GM19455 (cell line): ENCODE data around the gene C16orf87.

Experiments used
- ATAC-seq: cut with Tn5 transposase; IDR thresholded peaks from one replicate; pipeline ENCODE4 v1.9.1; 2021; ENCODE audit not compliant: unreplicated experiment

C16orf87 gene

DNA sequence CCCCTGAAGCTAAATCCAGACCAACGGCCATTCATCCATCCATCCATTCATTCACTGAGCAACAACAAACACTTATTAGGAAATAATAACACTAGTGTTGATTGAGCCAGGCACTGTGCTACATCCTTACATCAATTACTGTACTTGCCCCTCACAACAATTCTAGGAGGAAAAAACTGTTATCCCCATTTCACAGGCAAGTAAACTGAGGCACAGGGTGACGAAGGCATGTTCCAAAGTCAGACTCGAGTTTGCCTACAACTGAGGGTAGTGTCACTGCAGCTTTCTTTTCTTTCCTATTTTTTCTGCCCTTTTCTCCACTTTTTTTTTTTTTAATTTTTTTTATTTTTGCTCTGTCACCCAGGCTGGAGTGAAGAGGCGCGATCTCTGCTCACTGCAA, 71.7 kb downstream of the C16orf87 start:
- no peak for ATAC-seq

DNA sequence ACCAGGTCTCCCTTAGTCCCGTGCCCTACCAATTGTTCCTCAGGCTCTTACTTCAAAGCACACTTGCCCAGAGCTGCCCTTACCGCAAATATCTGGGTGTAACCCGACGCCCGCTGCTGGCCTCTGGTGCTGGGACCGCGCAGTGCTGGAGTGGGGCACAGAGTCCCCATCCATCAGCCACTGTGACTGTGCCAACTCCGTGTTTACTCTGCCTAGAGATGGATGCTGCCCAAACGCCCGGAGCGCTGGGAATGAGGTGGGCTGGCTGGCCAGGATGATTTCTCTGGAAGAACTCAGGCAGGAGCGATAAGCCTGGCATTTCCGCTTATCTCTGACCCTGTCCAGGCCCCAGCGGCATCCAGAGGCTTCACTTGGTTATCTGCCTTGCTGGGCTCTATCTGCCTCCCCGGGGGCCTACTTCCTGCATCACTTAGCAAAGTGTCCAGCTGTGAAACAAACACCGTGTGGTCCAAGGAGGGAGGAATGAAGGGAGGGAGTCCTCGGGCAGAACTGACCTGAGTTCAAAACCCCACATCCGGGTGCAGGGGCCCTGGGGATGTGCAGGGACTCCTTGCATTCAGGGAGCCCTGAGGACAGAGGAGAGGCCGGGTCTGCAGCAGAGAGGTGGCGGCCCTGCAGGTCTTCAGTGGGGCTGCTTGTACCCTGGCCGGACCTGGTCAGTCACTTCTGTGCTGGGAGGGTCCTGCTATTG, 73.5 kb downstream of the C16orf87 start:
- no peak for ATAC-seq

DNA sequence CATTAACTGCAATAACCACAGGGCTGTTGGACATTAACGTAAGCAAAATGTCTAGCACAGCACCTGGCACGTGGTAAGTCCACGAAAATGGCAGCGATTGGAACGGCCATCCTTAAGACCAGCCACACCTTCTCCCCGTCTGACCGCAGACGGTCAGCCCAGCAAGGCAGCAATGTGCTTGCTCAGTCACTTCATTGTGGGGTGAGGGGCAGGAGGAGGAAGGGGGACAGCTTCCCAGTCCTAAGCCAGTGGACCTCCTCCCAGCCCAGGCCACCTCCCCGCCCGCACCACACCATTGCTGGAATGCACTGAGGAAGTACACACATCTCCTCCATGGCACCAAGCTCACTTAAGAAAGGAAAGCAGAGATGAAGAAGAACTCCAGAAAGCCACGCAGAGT, 74.2 kb downstream of the C16orf87 start:
- ATAC-seq = no peak

DNA sequence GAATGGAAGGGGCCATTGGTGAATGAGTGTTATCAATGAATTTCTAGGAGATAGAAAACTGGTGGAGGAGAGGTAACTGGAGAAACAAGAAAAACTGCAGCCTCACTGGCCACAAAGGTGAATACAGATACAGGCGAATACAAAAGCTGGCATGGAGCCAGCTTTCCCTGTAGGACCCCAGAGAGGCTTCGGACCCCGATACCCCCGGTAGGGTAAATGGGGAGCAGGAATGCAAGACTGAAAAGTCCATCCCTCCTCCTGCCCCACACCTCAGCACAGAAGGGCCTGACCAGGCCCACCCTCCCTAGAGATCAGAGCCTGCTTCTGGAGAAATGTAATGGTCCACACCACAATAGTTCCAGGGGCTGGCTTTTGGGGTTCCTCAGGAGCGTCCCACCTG, 78.0 kb downstream of the C16orf87 start:
- no peak for ATAC-seq

DNA sequence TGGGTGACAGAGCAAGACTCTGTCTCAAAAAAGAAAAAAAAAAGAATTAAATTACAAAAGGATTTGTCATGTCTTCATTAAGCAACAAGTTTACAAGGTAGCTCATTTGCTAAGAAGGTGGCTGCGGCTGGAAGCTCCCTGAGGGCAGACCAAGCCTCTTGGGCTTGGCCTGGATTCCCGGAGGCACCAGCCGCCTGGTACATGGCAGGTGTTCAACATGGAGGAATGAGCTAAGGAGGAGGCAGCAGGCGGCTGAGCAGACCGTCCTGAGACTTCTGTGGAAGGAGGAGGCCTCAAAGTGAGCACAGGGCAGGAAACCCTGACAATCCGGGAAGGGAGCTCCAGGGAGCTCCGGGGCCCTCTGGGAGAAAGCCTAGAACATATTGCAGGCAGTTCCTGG, 79.6 kb downstream of the C16orf87 start:
- no peak for ATAC-seq

DNA sequence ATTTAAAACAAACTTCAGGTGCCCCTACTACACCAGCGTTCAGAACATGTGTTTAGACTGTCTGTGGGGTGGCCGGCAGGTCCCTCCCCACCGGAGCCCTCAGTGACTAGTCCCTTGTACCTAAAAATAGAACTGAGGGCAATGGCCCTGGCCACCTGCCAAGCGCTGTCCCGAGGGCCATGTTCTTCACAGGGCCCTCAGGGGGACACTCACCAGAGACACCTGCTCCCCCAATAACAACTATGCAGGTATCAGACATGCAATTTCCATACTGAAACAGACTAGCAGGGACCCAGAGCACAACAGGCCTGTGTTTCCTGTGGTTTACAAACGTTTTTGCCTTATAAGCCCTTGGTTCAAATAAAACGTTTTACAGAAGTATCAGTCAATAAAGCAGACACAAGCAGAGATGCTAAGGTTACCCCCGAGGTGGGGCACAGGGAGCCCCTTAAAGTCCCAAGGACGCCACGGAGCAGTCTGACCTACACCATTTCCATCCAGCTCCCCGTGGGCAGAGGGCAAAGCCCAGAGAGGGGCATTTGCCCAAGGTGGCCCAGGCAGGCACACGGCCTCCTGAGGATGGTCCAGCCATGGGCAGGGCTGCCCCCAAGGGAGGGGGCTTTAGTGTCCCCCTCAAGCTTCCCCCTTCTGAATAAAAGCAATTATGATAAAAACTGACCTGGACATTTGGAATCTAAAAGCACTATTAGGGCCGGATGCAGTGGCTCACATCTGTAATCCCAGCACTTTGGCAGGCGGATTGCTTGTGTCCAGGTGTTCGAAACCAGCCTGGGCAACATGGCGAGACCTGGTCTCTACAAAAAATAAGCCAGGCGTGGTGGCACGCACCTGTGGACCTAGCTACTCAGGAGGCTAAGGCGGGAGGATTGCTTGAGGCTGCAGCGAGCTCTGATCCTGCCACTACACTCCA, 81.9 kb downstream of the C16orf87 start:
- ATAC-seq = no peak

DNA sequence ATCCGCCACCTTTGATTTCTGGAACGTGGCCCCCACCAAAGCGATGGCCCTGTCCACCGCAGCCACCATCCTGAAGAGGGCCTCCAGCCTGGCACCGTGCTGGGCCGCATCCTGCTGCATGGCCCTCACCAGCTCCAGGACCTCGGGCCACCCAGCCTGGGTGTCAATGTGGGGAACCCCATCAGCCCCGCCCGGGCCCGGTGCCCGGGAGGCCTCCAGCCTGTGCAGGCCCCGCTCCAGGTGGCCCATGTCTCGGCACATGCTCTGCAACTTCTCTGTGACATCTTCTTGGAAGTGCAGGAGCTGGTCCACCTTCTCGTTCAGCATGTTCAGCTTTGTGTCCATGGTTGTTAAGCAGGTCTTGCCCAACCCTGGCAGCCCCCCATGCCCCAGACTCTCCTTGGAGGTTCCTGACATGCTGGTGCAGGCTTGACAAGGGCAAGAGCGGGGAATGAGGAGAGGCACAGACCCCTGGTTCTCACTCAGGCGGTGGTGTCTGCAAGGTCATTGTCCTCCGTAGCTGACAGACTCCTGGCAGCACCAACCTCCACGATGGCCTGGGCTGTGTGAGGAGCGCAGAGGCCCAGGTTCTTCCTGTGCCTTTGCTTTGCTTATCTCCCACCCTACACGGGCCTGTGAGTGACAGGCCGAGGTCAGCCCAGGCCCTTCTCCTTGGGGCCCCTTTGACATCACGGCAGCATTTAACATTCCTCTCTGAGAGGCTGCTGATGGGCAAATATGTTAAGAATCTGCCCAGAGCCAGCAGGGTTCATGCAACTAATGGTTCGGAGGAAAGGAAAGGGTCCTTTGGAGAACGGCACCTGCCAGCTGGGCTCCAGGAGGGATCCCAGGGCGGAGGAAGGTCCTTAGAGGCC, 83.0 kb downstream of the C16orf87 start, which contains the start of gene MYLK3:
Gene MYLK3 (minus strand): TSS at position 568 of the 875 bp plus-strand sequence. CDS start 151 bp downstream, at position 417.
- ATAC-seq = no peak

DNA sequence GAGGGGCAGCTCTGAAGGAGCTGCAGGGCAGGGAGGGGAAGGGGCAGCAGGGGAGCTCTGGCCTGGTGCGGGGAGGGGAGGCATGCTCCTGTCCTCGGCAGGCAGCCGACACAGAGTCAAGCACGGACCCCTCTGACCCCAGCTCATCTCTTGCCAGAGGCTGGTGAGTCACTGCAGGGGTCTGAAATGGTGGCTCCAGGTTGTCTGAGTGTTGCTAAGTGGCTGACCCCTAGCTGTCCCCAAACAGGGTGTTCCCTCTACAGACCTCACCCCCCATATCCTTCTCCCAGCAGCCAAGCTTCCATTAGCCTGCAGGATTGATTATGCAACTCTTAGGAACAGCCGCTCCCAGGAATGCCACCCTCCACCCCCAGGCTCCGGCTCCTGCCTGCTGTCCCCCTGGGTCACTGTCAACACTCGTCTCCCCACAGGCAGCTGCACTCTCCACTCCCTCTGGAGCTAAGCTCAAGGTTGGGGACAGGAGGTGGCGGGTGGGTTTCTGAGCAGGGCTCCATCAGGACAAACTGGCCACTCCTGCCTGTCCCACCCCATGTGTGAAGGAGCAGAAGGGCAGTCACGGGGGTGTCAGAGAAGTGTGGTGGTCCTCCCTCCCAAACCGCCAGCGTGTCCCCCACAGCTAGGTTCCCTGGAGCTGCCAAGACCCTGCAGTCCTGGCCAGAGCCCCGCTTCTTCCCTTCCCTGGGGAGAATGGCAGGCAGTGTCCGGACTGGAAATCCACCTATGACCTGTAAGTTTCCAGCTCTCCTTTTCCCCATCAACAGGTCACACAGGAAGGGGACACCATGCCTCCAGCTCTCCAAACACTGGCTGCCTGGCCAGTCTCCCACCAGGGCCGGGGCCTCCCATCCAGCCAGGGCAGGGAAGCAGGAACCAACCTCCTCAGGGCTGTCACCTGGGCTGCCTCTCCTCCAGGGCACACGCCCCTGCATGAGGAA, 83.9 kb downstream of the C16orf87 start:
- no peak for ATAC-seq
